HG03460 (cell line): ENCODE results near the gene GRAMD2A.

Source experiments
- ATAC-seq: cut with Tn5 transposase; IDR thresholded peaks from one replicate; pipeline ENCODE4 v1.9.1; 2021; ENCODE audit not compliant: unreplicated experiment

Gene GRAMD2A

GRCh38 chr15:72140088-72140487 lies 57.5 kb downstream of the GRAMD2A start:
- no peak for ATAC-seq

GRCh38 chr15:72139667-72140066 lies 57.9 kb downstream of the GRAMD2A start:
- no peak for ATAC-seq

GRCh38 chr15:72136170-72137051 lies 61.2 kb downstream of the GRAMD2A start:
- ATAC-seq, result no peak

GRCh38 chr15:72135719-72136118 lies 61.9 kb downstream of the GRAMD2A start:
- ATAC-seq, result no peak

GRCh38 chr15:72133211-72133610 lies 64.4 kb downstream of the GRAMD2A start:
- no peak for ATAC-seq

- ATAC-seq, result no peak
Observed at GRCh38 chr15:72131922-72132321, 65.7 kb downstream of the GRAMD2A start.

- ATAC-seq, result no peak
Observed at GRCh38 chr15:72130272-72130671, 67.3 kb downstream of the GRAMD2A start.

GRCh38 chr15:72128359-72128758 lies 69.2 kb downstream of the GRAMD2A start:
- ATAC-seq, result no peak

GRCh38 chr15:72127724-72128322 lies 69.8 kb downstream of the GRAMD2A start:
- ATAC-seq, result no peak

GRCh38 chr15:72124218-72124617 lies 73.4 kb downstream of the GRAMD2A start:
- ATAC-seq, result no peak

- peak; percentile 62 for ATAC-seq
Observed at GRCh38 chr15:72118017-72118978, 79.3 kb downstream of the GRAMD2A start, which contains the start of the genes MYO9A and SENP8. Gene MYO9A (minus strand): TSS chr15:72118150. CDS start chr15:72046563, 71,587 bp downstream. Gene SENP8 (plus strand): TSS chr15:72118403. CDS start chr15:72139624, 21,221 bp downstream.

- peak; percentile 58 for ATAC-seq
Observed at GRCh38 chr15:72117486-72118016, 80.0 kb downstream of the GRAMD2A start.

- peak; percentile 10 for ATAC-seq
Observed at GRCh38 chr15:72116731-72117485, 80.7 kb downstream of the GRAMD2A start.

GRCh38 chr15:72113347-72114031 lies 84.1 kb downstream of the GRAMD2A start:
- no peak for ATAC-seq

GRCh38 chr15:72112805-72113204 lies 84.8 kb downstream of the GRAMD2A start:
- no peak for ATAC-seq

- no peak for ATAC-seq
Observed at GRCh38 chr15:72112116-72112515, 85.5 kb downstream of the GRAMD2A start.

GRCh38 chr15:72110355-72110754 lies 87.2 kb downstream of the GRAMD2A start:
- ATAC-seq, result no peak
